GM18517 (cell line): ENCODE results near the gene PRKCD.
"Not testable (repeated sequence)": the region's sequence is repeated elsewhere in the genome, so short reads cannot be mapped to it uniquely, and the experiment has no call there.

Experiments
- ATAC-seq: cut with Tn5 transposase; IDR thresholded peaks from one replicate; pipeline ENCODE4 v1.9.1; 2021; ENCODE audit warnings: mild to moderate bottlenecking, moderate library complexity; ENCODE audit not compliant: unreplicated experiment

PRKCD gene

DNA sequence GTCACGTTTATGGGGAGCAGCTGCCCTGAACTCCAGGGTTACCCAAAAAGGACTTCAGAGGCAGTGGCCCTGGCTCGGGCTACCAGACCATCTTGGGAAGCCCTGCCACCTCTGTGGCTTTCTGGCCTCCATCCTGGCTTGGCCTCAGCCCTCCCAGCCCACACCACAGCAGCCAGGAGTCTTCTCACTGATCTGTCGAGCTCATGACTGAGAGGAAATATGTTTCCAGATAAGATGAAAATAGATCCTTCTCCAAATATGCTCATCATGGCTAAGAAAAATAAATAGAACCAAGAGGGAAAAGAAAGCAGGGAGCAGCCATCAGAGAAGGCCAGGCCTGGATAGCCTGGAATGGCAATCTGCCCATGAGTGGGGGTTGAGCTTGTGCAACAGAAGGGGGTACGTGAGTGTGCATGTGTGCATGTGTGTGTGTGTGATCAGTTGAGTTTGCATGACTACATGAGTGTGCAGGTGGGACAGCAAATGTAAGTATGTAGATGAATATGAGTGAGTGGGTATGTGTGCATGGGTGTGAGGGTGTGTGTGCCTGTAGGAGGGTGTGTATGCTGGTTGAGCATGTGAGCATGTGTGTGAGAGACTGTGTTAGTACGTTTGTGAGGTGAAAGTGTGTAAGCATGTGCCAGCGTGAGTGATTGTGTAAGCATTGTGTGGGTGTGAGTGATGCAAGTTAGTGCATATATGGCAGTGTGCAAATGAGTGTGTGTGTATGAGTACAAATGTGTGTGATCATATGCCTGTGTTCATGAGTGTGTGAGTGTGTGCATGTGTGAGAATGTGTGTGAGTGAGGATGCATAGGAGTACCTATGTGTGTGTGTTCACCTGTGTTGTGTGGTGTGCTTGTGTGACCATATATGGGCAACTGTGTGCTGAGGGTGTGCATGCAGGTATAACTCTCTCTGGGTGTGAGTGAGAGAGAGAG lies 20.8 kb upstream of the PRKCD start:
- ATAC-seq, result no peak

DNA sequence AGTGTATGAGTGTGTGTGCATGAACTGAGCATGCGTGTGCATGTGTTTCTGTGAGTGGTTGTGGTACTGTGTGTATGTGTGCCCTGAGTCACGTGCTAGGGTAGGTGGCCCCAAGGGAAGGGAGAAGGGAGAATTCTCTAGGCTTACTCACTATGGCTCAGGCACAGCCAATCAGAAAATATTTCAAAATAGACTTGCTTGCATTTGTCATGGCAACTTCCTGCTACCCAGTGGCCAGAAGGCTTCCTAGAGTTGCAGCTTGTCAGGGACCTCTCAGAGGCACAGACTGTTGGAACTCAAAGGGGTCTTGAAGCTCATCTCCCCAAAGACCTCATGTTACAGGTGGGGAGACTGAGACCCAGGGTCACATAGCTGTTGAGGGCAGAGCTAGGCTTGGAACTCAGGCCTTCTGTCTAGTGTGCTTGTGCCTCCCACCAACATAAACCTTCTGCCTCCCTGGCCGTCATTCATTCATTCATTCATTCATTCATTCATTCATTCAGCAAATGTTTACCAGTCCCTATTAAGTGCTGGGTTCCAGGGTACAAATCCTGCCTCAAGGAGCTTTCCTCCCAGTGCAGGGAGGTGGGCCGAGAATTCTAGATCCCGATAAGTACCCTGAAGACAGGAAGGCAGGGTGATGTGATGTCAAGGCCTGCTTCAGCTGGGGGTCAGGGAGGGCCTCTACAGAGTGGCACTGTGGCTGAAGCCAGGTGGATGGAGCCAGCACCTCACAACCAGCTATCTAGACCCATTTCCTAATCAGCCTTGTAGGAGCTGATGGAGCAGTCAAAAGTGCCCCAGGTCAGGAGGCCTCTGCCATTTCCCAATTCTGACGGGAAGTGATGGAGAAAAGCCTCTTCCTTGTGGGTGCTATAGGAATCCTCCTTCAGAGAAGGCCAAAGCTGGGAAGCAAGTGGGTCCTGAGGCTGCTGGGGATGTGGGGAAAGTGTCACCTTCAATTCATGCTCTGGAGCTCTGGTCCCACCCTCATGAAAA lies 19.9 kb upstream of the PRKCD start:
- no peak for ATAC-seq

DNA sequence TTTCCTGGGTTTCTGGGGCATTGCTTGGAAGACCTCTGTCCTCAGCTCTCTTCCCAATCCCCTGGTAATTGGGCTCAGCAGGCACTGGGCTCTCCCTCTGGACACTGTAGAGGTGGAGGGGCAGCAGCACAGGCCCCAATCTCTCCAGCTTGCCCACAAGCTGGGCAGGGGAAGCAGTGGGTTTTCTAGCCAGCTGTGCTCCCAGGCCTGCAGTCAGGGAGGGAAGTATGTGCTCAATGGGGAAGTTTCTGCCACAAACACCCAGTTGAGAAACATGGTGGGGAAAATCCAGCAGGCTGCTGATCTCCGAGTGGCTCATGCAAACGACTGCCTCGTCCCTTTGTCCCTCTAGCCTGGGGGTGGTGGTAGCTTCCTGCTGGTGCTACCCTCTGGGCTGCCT lies 18.0 kb upstream of the PRKCD start:
- ATAC-seq, result no peak

DNA sequence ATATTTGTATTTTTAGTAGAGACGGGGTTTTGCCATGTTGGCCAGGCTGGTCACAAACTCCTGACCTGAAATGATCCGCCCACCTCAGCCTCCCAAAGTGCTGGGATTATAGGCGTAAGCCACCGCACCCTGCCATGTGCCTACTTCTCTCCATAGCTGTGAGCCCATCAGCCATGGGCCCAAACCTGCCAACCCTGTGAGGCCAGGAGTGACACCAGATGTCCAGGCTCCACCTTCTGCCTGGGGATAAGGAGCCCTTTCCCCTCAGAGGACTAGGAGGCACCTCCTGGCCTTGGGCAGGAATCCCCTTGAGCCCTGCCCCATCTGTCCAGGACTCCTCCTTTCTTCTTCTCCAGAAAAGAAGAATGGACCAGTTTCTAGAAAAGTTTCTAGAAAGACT lies 16.6 kb upstream of the PRKCD start:
- ATAC-seq, result no peak

DNA sequence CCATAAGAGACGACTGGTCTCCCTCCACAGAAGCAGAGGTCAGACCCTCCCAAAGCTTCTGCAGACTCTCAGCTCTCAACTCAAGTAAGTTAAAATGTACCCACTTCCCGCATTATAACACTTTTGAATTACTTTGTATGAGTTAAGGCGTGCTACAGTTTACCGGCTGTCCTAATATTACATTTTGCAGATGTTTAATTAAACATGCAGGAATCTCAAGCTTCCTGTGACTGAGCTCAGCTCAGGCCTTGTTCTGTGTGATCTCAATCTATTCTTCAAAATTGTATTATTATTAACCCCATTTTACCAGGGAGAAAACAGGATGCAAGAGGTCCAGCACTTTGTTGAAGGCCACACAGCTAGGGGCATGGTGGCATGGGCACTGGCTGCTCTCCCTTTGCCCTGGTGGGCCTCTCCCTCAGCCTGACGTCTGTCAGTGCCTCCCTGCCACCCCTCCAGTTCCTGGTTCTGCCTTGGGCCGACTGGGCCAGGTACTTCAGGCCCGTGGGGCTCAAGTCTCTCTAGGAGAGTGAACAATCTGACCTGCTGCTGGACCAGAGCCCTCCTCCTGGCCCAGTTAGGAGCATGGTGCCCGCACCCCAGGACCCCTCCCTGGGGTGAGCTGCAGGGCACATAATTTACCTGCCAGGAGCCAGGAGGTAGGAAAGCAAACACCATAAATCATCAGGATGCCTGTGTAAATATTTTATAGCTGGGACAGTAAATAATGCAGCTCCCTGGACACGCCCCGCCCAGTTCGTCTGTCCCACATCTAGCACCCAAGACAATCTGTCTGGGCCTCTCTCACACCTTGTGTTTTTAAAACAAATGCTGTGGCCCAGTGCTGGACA lies 15.9 kb upstream of the PRKCD start:
- ATAC-seq, result no peak

DNA sequence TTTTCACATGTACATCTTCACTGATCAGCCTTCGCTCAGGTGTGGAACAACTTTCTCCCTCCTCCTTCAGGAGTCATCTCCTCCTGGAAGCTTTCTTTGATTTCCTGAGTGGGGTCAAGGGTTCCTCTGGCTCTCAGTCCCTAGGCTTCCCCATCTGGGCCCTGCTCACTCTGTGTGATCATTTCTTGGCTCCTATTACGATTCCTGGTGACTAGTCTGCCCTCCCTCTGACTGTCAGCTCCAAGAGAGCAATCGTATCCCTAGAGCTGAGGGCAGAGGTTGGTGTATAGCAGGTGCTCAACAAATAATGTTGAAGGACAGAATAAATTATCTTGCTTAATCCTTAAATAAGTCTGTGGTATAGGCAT lies 15.3 kb upstream of the PRKCD start:
- ATAC-seq, result no peak

DNA sequence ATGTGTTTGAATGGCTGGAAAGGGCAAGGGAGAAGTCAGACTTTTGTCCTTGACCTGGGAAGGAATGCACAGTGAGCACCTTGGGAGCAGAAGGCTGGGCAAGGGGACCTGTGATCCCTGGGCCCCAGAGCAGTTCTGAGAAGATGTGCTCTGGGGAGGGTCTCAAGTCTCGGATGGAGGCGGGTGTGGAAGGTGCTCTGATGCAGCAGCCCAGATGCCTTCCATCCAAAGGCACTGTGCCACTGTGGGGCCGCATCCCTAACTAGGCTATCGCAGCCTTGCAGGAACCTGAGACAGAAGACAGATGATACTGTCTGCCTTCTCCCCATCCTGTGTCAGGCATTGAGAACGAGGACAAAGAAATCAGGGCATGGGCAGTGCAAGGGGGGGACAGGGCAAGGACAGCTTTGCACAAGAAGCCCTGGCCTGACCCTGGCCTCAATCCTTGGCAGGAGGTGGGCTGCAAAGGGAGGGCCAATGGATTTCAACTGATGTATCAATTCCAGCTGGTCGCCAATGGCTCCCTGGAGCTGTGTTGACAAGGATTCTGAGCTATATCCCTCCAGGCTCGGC lies 14.6 kb upstream of the PRKCD start:
- ATAC-seq, result no peak

DNA sequence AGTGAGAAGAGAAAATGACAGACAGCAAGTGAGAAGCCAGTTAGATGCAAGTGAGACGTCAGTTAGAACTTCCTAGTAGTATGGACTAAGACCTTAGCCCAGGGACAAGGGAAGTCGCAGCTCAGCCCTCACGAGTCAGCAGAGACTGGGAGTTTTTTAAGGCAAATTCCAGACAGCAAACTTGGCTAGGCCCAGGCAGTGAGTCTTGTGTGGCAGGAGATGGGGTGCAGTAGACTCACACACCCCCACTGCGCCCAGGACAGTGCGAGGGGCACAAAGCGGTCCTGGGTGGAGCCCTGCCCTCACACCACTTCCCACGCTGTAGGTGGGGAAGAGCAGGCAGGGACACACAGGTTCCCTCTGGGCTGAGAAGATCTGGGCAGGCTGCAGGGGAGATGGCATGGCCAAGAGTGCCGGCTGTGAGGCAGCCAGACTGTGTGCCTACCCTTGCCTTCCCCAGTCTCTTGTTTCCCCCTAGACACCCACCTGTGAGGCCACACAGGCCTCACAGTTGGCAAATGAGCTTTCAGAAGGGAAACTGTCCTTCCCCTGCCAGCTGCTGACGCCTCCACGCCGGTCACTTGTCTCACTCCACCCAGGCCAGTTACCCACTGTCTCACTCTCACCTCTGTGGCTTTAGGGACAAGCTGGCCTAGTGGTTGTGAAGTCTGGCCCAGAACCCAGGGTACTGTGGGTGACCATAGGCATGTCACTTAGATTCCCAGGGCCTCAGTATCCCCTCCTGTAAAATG lies 13.7 kb upstream of the PRKCD start:
- ATAC-seq, result no peak

DNA sequence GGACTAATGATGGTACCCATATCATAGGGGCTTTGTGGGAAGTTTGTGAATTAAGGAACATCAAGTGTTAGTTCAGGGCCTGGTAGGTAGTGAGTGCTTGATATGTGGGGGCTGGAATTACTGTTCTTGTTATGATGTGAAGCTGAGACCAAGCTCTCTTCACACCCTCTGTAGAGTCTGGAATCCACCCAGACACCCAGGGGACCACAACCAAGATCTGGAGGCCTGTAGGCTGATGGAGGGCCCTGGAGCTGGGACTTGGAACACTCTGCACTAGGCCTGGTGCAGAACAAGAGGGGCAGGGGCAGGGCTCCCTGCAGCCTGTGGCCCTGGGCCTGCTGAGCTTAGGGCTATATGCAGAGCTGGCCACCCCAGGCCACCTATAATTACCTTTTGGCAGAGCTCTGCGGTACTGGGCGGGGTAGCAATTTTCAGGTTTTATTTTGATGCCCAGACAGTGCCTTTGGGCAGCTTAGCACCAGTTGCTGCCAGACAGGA lies 13.1 kb upstream of the PRKCD start:
- ATAC-seq, result no peak

DNA sequence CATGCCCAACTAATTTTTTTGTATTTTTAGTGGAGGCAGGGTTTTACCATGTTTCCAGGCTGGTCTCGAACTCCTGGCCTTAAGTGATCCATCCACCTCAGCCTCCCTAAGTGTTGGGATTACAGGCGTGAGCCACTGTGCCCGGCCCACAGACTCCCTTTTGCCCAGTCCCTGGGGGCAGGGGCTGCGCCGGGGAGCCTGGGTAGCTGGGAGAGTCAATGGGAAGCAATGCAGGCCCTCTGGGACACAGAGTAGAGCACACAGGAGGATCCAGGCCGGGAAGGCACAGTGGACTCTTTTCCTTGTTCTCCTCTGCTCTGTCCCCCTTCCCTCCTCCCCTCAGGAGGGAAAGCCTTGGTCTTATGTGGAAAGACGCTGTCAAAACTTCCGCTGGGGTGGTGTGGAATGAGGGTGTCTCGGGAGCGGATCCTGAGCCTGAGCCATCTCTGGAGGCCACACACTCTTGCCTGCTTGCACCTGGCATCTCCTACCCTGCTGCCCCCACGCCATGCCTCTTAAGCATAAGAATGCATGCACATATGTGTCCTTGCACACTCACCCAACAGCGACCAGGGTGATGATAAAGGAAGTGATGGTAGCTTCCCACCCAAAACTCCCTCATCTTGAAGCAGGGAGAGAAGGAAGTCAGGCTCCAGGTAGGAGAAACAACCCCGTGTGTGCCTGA lies 11.9 kb upstream of the PRKCD start:
- no peak for ATAC-seq

DNA sequence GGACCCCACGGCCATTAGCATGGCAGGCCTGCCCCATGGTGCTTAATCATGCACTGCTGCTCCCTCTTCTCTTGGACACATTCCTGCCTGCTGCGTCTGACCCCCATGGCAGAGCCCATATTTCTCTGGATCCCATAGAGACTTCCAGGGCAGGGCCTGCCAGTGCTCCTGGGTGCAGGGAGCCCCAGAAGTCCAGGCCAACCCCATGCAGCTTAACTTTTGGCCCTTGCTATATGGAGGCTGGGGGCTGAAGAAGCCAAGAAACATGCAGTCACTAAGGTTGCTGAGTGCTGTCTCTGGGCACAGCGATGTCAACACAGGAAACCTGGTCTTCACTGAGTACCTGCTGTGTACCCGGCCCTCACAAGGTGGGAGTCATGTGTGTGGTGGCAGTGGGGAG lies 11.3 kb upstream of the PRKCD start:
- ATAC-seq, result no peak

DNA sequence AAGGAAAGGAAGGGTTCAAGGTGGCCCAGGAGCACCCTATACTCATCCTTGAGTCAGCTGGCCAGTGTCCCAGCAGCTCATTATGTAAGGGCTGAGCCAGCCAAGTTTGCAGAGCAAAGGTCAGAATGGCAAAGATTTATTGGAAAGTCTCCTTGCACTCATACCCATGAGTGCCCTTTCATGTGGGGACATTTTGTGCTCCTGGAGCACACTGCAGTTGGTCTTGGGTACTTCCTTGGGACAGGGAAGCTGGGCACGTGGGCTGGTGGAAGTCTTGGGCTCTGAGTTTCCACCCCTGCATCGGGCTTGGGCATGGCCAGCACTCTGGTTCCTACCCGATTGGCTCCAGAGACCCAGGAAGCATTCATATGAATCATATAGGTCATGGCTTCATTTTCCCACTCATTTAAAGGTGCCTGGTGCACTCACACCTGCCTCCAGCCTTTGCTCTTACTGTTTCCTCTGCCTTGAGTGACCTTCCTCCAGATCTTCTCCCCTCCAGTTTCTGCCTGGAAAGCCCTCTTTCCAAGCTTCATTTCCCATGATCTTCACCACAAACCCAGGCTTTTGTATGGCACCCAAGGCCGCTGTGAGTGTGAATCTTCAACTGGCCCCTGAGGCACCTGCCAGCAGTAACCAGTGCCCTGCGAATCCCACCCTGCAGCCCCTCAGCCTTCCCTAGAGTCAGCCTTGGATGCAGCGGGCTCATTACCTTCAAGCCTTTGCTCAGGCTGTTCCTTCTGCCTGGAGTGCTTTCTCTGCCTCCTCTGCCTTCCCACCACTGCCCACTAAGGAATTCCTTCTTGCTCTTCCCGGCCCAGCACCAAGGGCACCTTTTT lies 10.5 kb upstream of the PRKCD start:
- ATAC-seq, result no peak

DNA sequence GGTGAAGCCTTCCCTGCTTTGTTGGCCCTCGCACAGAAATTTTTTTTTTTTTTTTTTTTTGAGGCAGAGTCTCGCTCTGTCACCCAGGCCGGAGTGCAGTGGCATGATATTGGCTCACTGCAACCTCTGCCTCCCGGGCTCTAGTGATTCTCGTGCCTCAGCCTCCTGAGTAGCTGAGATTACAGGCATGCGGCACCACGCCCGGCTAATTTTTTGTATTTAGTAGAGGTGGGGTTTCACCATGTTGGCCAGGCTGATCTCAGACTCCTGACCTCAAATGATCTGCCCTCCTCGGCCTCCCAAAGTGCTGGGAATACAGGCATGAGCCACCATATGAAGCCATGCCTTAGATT lies 9.9 kb upstream of the PRKCD start:
- ATAC-seq, result not testable (repeated sequence)

DNA sequence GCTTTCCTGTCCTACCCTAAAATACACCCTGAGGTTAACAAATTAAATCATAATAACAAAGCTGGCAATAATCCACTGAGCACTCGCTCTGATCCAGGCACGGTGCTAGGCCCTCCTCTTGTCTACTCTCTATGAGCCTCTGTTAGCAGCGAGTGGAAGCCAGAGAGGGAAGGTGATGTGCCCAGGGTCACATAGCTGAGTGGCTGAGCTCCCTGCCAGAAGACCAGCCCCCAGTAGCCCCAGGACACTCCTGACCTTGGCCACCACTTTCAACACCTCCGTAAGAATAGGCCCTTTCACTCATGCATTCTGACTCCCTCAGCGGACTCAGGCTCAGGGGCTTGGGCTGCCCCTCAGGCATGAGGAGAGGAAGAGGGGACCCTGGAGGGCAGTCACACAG lies 9.5 kb upstream of the PRKCD start:
- ATAC-seq, result no peak

DNA sequence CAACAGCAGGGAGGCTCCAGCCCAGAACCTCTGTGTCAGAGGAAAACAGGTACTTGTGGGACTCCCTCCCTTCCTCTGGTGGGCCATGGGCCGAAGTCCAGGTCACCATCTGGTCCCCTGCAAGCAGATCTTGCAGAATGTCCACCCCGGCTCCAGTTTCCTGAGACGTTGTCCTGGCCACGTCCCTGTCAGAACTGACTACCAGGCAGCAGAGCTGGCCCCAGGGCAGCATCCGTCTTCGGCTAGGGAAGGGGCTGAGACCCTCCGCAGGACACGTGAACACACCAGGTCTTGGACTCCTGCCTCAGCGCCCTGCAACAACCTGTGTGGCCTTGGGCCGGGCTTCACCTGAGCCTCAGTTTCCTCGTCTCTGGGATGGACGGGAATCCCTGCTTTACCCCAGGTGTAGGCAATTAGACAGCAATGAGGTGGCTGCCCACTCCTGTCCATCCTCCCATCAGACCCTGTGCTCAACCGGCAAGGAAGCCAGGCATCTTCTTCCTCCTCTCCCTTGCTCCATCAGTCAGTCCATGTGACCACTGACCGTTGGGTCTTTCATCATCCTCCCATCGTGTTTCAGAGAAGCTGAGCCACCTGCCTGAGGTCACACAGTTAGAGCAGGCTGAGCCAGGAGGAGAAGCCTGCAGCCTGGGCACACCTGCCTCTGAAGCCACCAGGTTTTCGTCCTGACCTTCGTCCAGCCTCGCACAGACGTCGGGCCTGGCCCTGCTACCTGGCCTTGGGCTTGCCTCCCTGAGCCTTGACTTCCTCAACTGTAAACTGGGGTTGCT lies 8.9 kb upstream of the PRKCD start:
- ATAC-seq, result no peak

DNA sequence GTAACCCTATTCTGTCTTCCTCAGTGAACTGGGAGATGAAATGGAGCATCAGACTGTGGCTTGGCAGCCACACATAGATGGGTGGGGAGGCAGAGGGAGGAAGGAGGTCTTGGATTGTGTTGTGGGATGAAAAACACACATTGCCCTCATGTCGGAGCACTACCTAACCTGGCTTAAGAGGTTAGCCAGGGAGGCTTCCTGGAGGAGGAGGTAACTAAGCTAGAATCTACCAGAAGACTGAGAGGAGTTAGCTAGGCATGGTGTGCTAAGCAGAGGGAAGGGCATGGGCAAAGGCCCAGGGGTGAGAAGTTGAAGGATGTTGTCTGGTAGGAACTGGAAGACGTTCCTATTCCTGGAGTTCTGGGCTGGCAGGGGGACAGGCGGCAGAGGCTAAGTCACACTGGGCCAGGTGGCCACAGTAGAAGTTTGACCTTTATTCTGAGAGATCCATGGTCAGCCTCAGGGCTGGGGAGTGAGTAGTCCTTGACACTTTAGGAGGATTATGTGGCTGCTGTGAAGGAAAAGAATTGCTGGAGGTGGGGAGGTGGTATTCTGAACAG lies 7.7 kb upstream of the PRKCD start:
- ATAC-seq, result no peak

DNA sequence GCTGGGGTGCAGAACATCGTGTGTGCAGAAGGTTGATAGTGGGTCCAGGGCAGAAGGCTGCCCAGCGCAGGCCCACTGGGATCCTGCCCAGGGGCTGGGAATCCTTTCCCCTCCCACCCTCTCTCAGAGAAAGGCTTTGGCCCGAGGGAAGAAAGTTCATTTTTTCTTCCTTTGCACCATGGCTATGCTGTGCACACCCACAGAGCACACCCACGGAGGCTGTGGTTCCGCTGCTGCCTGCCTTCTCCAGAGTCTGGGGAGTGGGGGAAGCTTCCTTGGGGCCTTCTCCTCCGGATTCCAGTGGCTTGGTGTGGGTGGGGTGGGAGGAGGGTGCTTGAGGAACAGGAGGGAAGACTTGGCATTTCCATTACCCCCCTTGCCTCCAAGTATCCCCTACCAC lies 7.0 kb upstream of the PRKCD start:
- ATAC-seq, result no peak
